ENCODE results near the gene SMAD7. TPM values are rescaled to one million over a fixed set of nuclear protein-coding genes. Genes with fewer than 3 reads are reported as not detected.

The SMAD7 gene
- total RNA-seq, 2 donors from 2014 or later: 23.3 to 44.5 TPM

GRCh38 chr18:48986851-48987761 lies 36.3 kb upstream of the SMAD7 start:
- Histone ChIP-seq H3K4me3 (no peak overlapping the region), H3K4me1 (no peaks in the 10 kb centered on the region), H3K36me3 (replicated peaks in 1 of 2; ENCODE audit: insufficient read depth in 1 of 2, low read depth in 2 of 2) (no peaks in the 10 kb centered on the region), H3K27ac (no peak overlapping the region), H3K9me3 (no peaks in the 10 kb centered on the region), H3K27me3 (no peaks in the 10 kb centered on the region)
- TF ChIP-seq CTCF (IDR thresholded peaks at IDR 0.05) (no peak), POLR2A (IDR thresholded peaks at IDR 0.05) (no peak)
- ATAC-seq (no peak), DNase-seq (no peak)
- intact Hi-C loops (cut with DNase I): no loop called here
- WGBS, 2 donors: 87 to 88% methylated on average over 18 to 20 of the region's 20 CpGs

GRCh38 chr18:48985161-48985560 lies 34.4 kb upstream of the SMAD7 start:
- ATAC-seq: no peak
- intact Hi-C loops (cut with DNase I): no loop called here
- DNase-seq: no peak
- no peak overlapping the region for H3K4me3 ChIP-seq
- no peaks in the 10 kb centered on the region for H3K36me3 ChIP-seq (replicated peaks in 1 of 2; ENCODE audit: insufficient read depth in 1 of 2, low read depth in 2 of 2)
- H3K27me3 ChIP-seq: no peaks in the 10 kb centered on the region
- TF ChIP-seq POLR2A (IDR thresholded peaks at IDR 0.05) (no peak), CTCF (IDR thresholded peaks at IDR 0.05) (no peak)
- WGBS, 2 donors: 77 to 79% methylated on average over 3 of the region's 3 CpGs
- H3K27ac ChIP-seq: no peak overlapping the region
- H3K9me3 ChIP-seq: no peaks in the 10 kb centered on the region
- no peaks in the 10 kb centered on the region for H3K4me1 ChIP-seq

GRCh38 chr18:48983793-48984437 lies 33.1 kb upstream of the SMAD7 start:
- DNase-seq (peak in 2 of 4 donors; percentile 31 to 45), ATAC-seq (no peak)
- Histone ChIP-seq H3K9me3 (no peaks in the 10 kb centered on the region), H3K27me3 (no peaks in the 10 kb centered on the region), H3K4me1 (no peaks in the 10 kb centered on the region), H3K27ac (no peak overlapping the region), H3K4me3 (no peak overlapping the region), H3K36me3 (replicated peaks in 1 of 2; ENCODE audit: insufficient read depth in 1 of 2, low read depth in 2 of 2) (no peaks in the 10 kb centered on the region)
- intact Hi-C loops (cut with DNase I): no loop called here
- 89 to 92% methylated on average over 7 to 8 of the region's 8 CpGs for WGBS, 2 donors
- no peak for TF ChIP-seq POLR2A (IDR thresholded peaks at IDR 0.05)

GRCh38 chr18:48982266-48982665 lies 31.5 kb upstream of the SMAD7 start:
- H3K9me3 ChIP-seq: no peaks in the 10 kb centered on the region
- H3K27me3 ChIP-seq: no peaks in the 10 kb centered on the region
- no peak for DNase-seq
- 51 to 64% methylated on average over 7 of the region's 7 CpGs for WGBS, 2 donors
- no peak overlapping the region for H3K4me3 ChIP-seq
- intact Hi-C loops (cut with DNase I): no loop called here
- TF ChIP-seq CTCF (IDR thresholded peaks at IDR 0.05): no peak
- TF ChIP-seq POLR2A (IDR thresholded peaks at IDR 0.05): no peak
- no peak for ATAC-seq
- H3K36me3 ChIP-seq (replicated peaks in 1 of 2; ENCODE audit: insufficient read depth in 1 of 2, low read depth in 2 of 2): no peaks in the 10 kb centered on the region
- no peaks in the 10 kb centered on the region for H3K4me1 ChIP-seq
- no peak overlapping the region for H3K27ac ChIP-seq

Data from body of pancreas (tissue), 4 donors.